Activated CD4-positive, alpha-beta T cell treated with anti-CD3 and anti-CD28 coated beads, Interleukin-2, amount 10 ng/mL, durations not matched to agents 24 days and 14 days (primary cell): ENCODE measurements around the gene RAPGEF5. TPM values are rescaled to one million over a fixed set of nuclear protein-coding genes. Genes with fewer than 3 reads are reported as not detected.

Experiments used
- DNase-seq: peaks from one replicate; pipeline ENCODE4 v3.0.0; 2022
- H3K27ac Mint-ChIP-seq: one replicate; pipeline ENCODE4 v1.8.0; 2022; ENCODE audit warnings: mild to moderate bottlenecking, mixed read lengths
- H3K27me3 Mint-ChIP-seq: one replicate; pipeline ENCODE4 v1.8.0; 2022; ENCODE audit warnings: mixed read lengths
- H3K36me3 Mint-ChIP-seq: one replicate; pipeline ENCODE4 v1.8.0; 2022; ENCODE audit warnings: low read depth, mild to moderate bottlenecking, mixed read lengths
- H3K4me1 Mint-ChIP-seq: one replicate; pipeline ENCODE4 v1.8.0; 2021; ENCODE audit warnings: mixed read lengths
- H3K4me3 Mint-ChIP-seq: one replicate; pipeline ENCODE4 v1.8.0; 2022; ENCODE audit warnings: mild to moderate bottlenecking, moderate library complexity, mixed read lengths
- H3K9me3 Mint-ChIP-seq: one replicate; pipeline ENCODE4 v1.8.0; 2021; ENCODE audit warnings: mixed read lengths
- intact Hi-C: fragments of 100-400 bp; cut with micrococcal nuclease; formaldehyde crosslinking; loops from one replicate; pipeline ENCODE4 v1.15.1; 2023
- total RNA-seq: library from RNA; stranded (reverse); gene quantifications from 2 replicates; pipeline ENCODE4 v1.2.3, GENCODE V29; 2022

RAPGEF5 gene
- total RNA-seq, 1 donor from 2014 or later, result 0.54 TPM

DNA sequence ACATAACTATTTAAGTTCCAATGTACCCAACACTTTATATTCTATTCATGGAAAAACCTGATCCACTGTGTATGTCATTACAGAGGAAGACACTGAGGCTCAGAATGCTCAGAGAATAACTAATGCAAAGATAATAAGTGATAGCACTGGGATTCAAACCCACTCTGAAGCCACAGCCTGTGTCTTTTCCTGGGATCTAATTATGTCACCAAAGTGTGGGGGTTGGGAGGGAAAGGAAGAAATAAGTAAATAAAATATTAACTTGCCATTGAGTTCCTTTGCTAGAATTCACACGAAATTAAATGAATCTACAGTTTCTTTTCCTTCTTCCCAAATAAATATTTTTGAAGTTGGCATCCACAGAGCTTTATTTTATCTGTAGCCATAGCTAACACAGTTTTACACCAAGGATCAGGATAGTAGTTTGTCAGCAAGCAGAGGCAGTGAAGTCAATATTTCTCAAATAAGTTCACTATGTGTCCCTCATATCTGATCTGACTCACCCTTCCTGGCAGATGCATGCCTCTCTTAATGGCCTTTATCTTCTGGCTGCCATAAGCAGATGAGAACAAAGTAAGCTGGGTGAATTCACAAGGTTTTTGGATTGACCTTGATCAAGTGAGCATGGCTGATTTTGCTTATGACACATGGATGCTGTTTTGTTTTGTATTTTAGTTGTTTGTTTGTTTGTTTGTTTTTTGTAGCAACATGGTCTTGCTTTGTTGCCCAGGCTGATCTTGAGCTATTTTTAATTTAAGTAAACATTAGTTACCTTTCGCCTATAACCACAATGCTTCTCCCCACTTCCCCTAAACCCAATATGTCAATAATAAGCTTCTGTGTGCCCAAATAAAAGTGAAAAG lies 6.3 kb downstream of the RAPGEF5 start:
- no peak overlapping the region for H3K4me3 Mint-ChIP-seq
- intact Hi-C loops, result no loop called here
- H3K27ac Mint-ChIP-seq, result no peak overlapping the region
- DNase-seq, result no peak
- no peaks in the 10 kb centered on the region for H3K9me3 Mint-ChIP-seq
- no peaks in the 10 kb centered on the region for H3K4me1 Mint-ChIP-seq
- no peaks in the 10 kb centered on the region for H3K36me3 Mint-ChIP-seq
- H3K27me3 Mint-ChIP-seq, result peaks cover 42% of the 10 kb centered on the region

GRCh38 chr7:22348379-22348778 lies 8.6 kb downstream of the RAPGEF5 start:
- Mint-ChIP-seq H3K4me1 (no peaks in the 10 kb centered on the region), H3K27ac (no peak overlapping the region), H3K9me3 (no peaks in the 10 kb centered on the region), H3K27me3 (peaks cover 26% of the 10 kb centered on the region), H3K4me3 (no peak overlapping the region), H3K36me3 (no peaks in the 10 kb centered on the region)
- intact Hi-C loops, result no loop called here
- no peak for DNase-seq

- H3K36me3 Mint-ChIP-seq, result no peaks in the 10 kb centered on the region
- no peak overlapping the region for H3K4me3 Mint-ChIP-seq
- H3K27me3 Mint-ChIP-seq, result peaks cover 13% of the 10 kb centered on the region
- no peaks in the 10 kb centered on the region for H3K4me1 Mint-ChIP-seq
- intact Hi-C loops, result no loop called here
- DNase-seq, result no peak
- H3K9me3 Mint-ChIP-seq, result no peaks in the 10 kb centered on the region
- H3K27ac Mint-ChIP-seq, result no peak overlapping the region
Observed at GRCh38 chr7:22346383-22347107, 10.4 kb downstream of the RAPGEF5 start.

DNA sequence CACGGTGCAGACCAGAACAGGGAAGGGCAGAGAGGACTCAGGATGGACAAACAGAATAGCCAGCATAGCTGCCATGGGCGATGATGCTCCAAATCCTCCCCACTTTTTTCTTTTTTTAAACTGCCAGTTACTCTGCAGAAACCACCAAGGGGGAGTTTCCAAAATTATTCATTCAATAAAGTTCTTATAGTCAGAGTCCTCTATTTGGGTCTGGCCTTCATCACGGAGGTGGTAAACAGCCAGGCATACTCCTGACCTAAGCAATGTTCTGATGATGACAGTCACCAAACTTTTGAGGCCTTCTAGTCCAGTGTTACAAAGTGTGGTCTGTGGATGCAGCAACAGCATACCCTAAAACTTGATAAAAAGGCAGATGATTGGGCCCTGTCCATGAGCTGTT lies 12.3 kb downstream of the RAPGEF5 start:
- Mint-ChIP-seq H3K9me3 (no peaks in the 10 kb centered on the region), H3K4me3 (no peak overlapping the region), H3K4me1 (no peaks in the 10 kb centered on the region), H3K27me3 (peaks cover 5% of the 10 kb centered on the region), H3K27ac (no peak overlapping the region), H3K36me3 (no peaks in the 10 kb centered on the region)
- no peak for DNase-seq
- intact Hi-C loops, result no loop called here

DNA sequence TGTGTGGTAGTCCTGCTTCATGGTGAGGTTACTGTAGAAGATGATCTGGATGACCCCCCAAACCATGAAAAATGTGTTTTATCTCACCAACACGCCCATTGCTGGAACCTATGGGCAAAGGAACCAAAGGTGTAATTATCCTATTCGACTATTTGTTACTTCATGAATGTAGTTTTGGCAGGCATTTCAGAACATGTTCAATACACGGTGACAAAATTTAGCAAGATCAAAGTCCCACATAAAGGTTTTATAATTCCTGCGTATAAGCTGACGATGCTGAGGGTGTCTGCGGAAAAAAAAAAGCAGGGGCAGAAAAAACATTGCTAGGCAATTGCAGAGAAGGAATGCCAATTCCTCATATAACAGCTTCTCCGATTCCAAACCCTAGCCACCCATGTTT lies 13.3 kb downstream of the RAPGEF5 start:
- no peaks in the 10 kb centered on the region for H3K36me3 Mint-ChIP-seq

GRCh38 chr7:22343071-22343470 lies 13.9 kb downstream of the RAPGEF5 start:
- Mint-ChIP-seq H3K4me1 (no peaks in the 10 kb centered on the region), H3K36me3 (no peaks in the 10 kb centered on the region), H3K9me3 (no peaks in the 10 kb centered on the region), H3K27me3 (peaks cover 5% of the 10 kb centered on the region), H3K27ac (no peak overlapping the region), H3K4me3 (no peak overlapping the region)
- no peak for DNase-seq
- intact Hi-C loops, result no loop called here

More for the DNA sequence above, 13.3 kb downstream of the RAPGEF5 start:
- Mint-ChIP-seq H3K9me3 (no peaks in the 10 kb centered on the region), H3K4me3 (no peak overlapping the region), H3K27ac (no peak overlapping the region), H3K4me1 (no peaks in the 10 kb centered on the region), H3K27me3 (peaks cover 5% of the 10 kb centered on the region)
- no peak for DNase-seq
- intact Hi-C loops, result no loop called here

- Mint-ChIP-seq H3K4me3 (no peak overlapping the region), H3K9me3 (no peaks in the 10 kb centered on the region), H3K27ac (no peak overlapping the region), H3K27me3 (peaks cover 5% of the 10 kb centered on the region), H3K36me3 (no peaks in the 10 kb centered on the region), H3K4me1 (no peaks in the 10 kb centered on the region)
- DNase-seq, result no peak
- intact Hi-C loops, result no loop called here
Observed at GRCh38 chr7:22339725-22340390, 17.1 kb downstream of the RAPGEF5 start.

DNA sequence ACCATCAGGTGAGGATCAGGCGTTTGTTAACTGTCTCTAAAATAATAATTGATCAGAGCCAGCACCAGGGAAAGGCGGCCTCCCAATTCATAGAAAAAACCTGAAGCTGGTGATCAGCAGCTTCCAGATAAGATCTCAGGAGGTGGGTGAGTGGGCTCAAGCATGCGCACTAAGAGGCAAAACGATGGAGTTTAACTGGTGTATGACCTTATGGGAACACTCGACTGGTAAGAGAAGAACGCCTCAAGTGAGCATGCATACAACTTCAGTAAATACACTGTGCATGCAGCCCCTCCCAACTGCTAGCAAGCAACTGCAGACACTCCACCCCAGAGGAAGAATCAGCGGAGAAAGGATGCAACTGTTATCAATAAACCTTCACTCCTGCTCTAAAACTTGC lies 18.1 kb downstream of the RAPGEF5 start:
- Mint-ChIP-seq H3K27ac (no peak overlapping the region), H3K27me3 (peaks cover 7% of the 10 kb centered on the region), H3K36me3 (no peaks in the 10 kb centered on the region), H3K9me3 (no peaks in the 10 kb centered on the region), H3K4me3 (no peak overlapping the region), H3K4me1 (no peaks in the 10 kb centered on the region)
- no peak for DNase-seq
- intact Hi-C loops, result no loop called here

DNA sequence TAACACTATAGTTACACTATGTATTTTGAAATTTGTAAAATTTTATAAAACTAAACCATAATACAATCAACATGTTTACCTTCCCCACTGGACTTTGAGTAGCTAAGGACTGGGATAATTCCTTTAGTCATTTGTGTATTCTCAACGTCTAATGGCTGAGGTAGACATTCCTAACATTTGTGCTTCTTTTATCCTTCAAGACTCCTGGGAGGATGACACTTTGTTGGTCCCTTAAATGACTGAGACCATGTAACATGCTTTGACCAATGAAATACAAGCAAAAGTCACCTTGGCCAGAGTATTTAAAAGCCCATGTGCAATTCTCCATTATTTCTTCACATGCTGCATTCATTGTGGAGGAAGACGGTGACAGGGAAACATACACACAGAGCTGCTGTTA lies 18.5 kb downstream of the RAPGEF5 start:
- Mint-ChIP-seq H3K36me3 (no peaks in the 10 kb centered on the region), H3K4me3 (no peak overlapping the region)

GRCh38 chr7:22333680-22334141 lies 23.2 kb downstream of the RAPGEF5 start:
- Mint-ChIP-seq H3K27ac (no peak overlapping the region), H3K9me3 (no peaks in the 10 kb centered on the region), H3K4me3 (no peak overlapping the region), H3K36me3 (no peaks in the 10 kb centered on the region), H3K27me3 (peaks cover 7% of the 10 kb centered on the region), H3K4me1 (no peaks in the 10 kb centered on the region)
- DNase-seq, result no peak
- intact Hi-C loops, result no loop called here

More for the DNA sequence above, 18.5 kb downstream of the RAPGEF5 start:
- no peaks in the 10 kb centered on the region for H3K9me3 Mint-ChIP-seq
- DNase-seq, result no peak
- peaks cover 7% of the 10 kb centered on the region for H3K27me3 Mint-ChIP-seq
- no peaks in the 10 kb centered on the region for H3K4me1 Mint-ChIP-seq
- H3K27ac Mint-ChIP-seq, result no peak overlapping the region
- intact Hi-C loops, result no loop called here

DNA sequence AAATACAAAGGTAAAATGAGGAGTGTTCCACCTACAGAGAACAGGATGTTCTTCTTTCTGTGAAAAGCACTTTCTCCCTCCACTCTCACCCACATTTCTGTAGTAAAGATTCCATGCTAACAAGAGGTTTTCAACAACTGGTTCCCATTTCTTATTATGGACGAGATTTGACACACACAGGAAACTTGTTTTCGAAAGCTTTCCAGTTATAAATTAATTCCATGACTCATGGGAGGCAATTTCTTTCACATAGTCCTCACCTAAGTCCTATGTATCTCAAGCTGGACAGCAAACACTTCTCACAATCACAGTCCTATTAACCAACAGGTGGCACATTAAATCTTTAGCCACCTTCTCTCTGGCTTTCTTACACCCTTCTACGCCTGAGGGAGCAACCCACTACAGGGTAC lies 24.5 kb downstream of the RAPGEF5 start:
- Mint-ChIP-seq H3K36me3 (no peaks in the 10 kb centered on the region), H3K4me1 (no peaks in the 10 kb centered on the region), H3K4me3 (no peak overlapping the region), H3K27ac (no peak overlapping the region), H3K27me3 (peaks cover 9% of the 10 kb centered on the region), H3K9me3 (no peaks in the 10 kb centered on the region)
- DNase-seq, result no peak
- intact Hi-C loops, result no loop called here

- intact Hi-C loops, result no loop called here
- H3K27ac Mint-ChIP-seq, result no peak overlapping the region
- H3K4me1 Mint-ChIP-seq, result no peaks in the 10 kb centered on the region
- H3K27me3 Mint-ChIP-seq, result peaks cover 11% of the 10 kb centered on the region
- no peak for DNase-seq
- H3K36me3 Mint-ChIP-seq, result no peaks in the 10 kb centered on the region
- no peaks in the 10 kb centered on the region for H3K9me3 Mint-ChIP-seq
- no peak overlapping the region for H3K4me3 Mint-ChIP-seq
Observed at GRCh38 chr7:22331704-22332103, 25.2 kb downstream of the RAPGEF5 start.

DNA sequence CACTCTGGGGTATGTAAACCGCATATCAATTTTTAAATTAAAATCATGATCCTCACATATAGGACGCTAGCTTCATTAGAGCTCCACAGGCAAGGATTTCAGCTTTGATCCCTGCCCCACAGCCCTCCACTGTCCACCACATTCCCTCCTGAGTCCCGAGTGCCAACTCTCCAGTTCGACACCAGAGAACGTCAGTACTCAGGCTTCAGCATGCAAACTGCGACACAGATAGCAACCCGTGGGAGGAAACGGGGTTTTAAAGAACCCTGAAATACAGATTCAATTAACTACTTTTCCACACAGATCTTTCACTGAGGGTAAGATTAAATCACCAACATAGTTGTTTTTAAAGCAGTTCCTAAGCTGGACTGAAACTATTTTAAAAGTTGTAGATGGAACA lies 26.1 kb downstream of the RAPGEF5 start:
- Mint-ChIP-seq H3K36me3 (no peaks in the 10 kb centered on the region), H3K9me3 (no peaks in the 10 kb centered on the region), H3K27ac (no peak overlapping the region), H3K4me1 (no peaks in the 10 kb centered on the region), H3K27me3 (peaks cover 11% of the 10 kb centered on the region), H3K4me3 (no peak overlapping the region)
- DNase-seq, result no peak
- intact Hi-C loops, result no loop called here
